GM19395 (cell line): ENCODE results near the gene TNP2.
A peak's percentile ranks its signal among the peaks of the same experiment; 100 is the strongest.

ENCODE experiments used
- ATAC-seq: cut with Tn5 transposase; IDR thresholded peaks from one replicate; pipeline ENCODE4 v1.9.1; 2021; ENCODE audit warnings: mild to moderate bottlenecking, moderate library complexity; ENCODE audit not compliant: unreplicated experiment

TNP2 gene

DNA sequence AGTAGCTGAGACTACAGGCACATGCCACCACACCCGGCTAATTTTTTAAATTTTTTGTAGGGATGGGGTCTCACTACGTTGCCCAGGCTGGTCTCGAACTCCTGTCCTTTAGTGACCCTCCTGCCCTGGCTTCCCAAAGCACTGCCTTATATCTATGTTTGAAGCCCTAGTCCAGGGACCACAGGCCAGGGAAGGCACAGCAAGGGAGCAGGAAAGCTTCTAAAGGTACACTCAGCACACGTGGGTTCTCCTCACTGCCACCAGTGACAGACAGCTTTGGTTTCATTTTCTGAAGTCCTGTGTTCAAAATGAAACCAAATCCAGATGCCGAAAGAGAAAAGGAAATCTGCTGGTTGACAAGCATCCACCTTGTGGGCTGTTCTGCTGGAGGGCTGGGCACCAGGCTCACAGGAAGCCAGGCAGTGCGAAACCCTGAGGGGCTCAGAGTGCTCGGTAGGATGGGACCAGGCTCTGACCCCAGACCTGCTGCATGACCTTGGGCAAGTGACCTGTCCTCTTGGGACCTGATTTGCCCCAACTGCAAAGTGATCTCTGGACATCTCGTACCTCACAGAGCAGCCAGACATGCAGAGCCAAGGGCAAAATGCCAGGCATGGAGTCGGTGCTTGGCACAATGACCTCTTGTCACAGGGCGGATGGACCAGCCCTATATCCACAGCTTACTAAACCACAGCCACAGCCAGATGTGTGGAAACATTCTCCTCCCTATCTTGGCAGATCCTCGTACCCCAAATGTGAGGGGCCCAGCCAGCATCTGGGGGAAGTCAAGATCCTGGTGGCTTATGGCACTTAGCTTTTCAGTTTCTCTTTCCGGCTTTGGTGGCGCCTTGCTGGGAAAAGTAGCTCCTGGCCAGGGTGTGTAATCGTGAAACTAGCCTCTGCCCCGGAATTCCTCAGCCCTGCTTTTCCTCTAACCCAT is 10.3 kb downstream of the TNP2 start:
- no peak for ATAC-seq

DNA sequence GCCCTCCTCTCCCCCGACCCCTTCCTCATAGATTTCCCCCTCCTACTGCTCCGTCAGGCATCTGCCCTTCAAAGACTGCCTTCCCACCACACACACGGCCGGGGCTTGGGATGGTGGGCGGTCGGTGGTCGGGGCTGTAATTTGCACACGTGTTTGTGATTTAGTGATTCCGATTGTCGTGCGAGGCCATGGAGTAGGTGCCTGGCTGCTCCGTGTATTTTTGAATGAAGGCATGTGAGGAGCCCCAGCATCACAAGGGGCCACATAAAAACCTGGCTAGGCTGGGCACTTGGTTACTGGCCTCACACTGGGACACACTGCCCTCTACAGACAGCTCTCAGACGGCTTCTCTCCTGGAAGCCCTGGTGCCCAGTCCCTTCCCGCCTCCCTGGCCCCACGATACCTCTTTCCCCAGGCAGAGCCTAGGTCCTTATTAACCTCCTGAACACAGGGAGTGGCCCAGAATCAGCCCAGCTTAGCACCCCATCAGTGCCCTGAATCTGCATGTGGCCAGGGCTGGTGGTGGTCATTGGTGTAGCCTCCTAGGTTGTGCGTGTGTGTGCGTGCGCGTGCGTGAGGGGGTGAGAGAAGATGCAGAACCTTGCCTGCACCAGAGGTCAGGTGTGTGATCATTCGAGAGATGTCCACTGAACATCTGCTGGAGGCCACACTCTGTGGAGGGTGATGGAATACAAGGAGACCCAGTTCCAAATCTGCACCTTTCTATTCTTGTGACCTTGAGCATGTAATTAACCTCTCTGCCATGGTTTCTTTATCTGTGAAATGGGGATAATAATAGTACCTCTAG is 11.8 kb downstream of the TNP2 start:
- no peak for ATAC-seq

DNA sequence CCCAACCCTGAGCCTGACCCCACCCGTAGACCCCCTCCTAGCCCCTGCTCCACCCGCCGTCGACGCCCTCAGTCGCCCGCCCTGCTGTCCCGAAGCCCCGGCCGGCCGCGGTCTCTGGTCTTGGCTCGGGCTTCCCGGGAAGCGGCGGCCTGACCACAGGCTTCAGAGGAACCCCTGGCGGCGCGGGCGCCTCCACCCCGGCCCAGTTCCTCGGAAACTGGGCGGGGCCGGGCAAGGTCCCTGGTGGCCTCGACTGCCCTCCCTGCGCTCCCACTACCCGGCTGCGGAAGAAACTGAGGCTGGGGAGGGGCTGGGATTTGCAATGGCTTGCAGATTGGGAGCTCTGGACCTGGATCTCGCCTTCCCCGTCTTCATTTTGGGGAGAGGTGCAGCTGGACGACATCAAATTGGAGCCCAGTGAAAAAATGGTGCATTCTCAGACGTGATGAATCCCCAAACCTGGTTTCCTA is 12.4 kb downstream of the TNP2 start:
- ATAC-seq, result no peak

DNA sequence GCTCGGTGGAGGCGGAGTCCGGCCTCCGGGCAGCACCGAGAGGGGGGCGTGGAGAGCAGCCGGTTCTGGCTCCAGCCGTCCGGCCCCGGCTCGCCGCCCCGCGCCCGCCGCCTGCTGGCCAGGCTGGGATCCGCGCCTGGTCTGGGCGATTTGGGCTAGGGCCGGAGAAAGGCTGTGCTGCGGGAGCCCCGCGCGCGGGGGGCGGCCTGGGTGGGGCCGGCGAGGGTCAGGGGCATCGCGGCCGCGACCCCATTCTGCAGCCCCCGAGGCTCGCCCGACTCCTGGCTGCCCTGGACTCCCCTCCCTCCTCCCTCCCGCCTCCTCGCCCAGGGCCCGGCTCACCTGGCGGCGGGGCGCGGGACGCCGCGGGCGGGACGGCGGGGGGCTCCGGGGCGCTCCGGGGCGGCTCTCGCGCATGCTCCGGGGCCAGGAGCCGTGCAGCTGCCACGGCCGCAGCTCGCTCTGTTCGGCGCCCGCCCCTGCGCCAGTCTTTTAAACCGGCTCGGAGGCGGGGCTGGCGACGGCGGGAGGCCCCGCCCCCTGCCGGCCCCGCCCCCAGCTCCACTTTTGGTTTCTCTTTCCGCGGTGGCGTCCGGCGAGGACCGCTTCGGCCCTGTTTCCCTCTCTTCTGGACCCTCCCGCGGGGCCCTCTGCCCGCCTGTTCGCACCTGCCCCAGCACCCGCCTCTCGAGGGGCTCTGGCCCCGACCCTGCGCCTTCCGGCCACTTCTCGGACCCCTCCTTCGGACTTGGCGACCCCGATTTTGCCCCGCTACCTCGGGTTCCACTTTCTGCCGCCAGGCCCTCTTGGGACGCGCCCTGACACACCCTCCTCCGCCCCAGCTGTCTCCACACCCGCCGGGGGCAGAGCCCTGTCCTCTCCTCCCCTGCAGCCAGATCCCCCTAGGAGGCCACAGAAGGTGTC is 13.1 kb downstream of the TNP2 start, which contains the start of gene SOCS1:
Gene SOCS1 (minus strand): TSS at position 468 of the 924 bp plus-strand sequence. CDS start 726 bp downstream, outside the sequence.
- peak; percentile 51 for ATAC-seq

GRCh38 chr16:11254913-11255736 is 14.0 kb downstream of the TNP2 start:
- ATAC-seq, result peak; percentile 5

GRCh38 chr16:11253995-11254912 is 14.9 kb downstream of the TNP2 start:
- ATAC-seq, result no peak

DNA sequence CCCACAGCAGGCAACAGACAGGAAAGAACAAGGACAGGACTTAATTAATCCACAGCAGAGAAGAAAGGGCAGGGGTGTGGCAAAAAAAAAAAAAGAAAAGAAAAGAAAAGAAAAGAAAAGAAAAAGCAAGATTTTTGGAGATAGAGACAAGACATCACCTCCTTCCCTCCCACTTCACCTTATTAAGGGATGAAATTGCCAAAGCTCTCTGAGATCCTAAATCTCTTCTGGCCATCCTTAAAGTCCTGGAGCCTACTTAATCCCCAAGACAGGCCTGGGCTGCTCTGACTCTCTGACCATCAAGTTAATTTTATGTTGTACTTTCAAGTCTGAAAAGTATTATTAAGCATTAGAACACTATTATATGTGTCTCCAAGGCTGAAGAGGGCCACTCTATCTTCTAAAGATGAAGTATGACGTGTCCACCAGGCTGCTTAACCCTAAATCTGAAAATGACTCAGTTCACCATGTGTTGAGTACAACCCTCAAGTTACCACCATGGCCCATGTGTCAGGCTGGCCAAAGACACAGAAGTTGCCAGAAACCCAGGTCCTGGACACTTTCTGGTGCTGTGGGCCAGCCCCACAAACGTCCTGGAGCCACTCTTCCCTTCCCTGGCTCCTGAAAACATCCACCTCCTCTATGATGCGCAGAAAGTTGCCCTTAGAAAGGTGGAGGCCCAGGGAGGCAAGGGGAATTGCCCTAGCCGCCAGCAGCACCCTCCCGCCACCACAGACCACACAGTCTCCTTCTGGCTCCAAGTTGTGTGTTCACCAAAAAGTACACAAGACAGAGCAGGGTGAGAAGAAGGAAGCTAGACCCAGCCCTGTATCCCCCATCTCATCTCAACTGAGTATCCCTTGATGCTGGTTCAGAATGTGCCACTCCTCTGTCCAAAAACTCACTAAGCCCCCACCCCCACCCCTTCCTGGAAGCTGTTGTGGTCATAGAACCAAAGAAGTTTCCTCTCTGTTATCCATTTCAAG is 15.8 kb downstream of the TNP2 start:
- ATAC-seq, result no peak

DNA sequence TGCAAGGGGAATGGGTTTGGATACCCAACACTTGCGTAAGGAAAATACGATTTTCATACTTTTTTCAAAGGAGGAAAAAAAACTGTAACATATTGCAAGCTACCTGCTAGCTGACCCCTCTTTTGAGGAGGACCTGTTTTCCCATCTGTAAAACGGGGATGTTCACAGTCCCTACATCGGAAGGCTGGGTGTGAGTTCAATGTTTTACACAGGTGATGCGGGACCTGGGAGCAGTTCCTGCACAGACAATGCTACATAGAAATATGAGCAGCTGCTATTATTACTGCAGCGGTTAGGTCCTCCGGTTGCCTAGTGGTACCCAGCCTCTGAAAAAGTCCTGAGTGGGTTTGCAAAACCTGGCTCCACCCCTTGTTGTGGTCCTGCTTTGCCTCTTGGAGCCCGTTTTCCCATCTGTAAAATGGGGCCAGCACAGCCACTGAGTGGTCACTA is 16.6 kb downstream of the TNP2 start:
- ATAC-seq, result no peak

DNA sequence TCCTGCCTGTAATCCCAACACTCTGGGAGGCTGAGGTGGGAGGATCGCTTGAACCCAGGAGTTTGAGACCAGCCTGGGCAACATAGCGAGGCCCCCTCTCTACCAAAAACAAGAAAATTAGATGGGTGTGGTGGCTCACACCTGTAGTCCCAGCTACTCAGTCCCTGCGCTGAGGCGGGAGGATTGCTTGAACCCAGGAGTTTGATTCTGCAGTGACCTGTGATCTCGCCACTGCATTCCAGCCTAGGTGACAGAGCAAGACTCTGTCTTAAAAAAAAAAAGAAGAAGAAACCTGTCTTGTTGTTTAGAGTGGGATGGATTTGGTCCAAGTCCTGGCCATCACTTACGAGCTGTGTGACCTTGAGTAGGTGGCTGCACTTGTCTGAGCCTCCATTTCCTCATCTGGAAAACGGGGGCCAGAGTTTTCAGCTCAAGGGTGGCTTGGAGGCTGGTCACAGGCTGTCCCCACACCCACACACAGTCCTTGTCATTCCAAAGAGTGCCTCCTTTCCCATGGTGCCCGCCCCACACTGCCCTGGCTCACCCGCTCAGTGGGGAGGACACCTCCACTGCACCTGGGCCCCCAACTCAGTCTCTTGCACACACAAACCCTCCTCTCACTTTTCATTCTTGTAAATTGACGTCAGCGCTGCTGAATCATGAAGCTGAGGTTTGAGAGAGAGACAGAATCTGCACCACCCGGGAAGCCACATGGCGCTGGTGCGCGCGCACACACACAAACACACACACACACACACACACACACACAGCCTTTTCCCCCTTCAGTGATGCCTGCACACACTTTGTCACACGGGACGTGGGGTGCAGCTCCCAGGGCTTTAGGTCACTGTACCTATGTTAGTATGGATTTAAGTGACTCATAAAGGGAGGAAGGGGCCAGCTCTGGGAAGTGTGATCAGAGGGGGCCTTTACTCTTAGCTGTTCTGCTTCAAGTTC is 17.3 kb downstream of the TNP2 start:
- ATAC-seq, result no peak

GRCh38 chr16:11250786-11251524 is 18.2 kb downstream of the TNP2 start:
- no peak for ATAC-seq

GRCh38 chr16:11250091-11250785 is 18.9 kb downstream of the TNP2 start:
- ATAC-seq, result no peak

- no peak for ATAC-seq
These were observed 19.7 kb downstream of the TNP2 start for GRCh38 chr16:11249233-11250061.

DNA sequence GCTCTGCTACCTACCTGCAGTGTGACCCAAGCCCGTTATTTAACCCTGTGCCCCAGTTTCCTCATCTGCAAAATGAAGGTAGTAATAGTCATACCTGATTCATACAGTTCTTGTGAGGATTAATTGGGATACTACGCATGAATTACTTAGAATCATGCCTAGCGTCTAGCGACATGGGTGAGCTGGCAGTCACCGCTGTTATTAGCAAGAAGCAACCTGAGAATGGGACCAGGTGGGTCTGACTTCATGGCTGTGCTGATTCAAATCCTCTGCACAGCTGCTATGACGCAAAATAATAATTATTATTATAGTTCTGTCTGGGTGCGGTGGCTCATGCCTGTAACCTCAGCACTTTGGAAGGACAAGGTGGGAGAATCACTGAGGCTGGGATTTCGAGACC is 21.0 kb downstream of the TNP2 start:
- no peak for ATAC-seq

- ATAC-seq, result no peak
These were observed 23.1 kb downstream of the TNP2 start for GRCh38 chr16:11245988-11246387.
